Measurements from ENCODE around the gene PROX1.

Gene PROX1

DNA sequence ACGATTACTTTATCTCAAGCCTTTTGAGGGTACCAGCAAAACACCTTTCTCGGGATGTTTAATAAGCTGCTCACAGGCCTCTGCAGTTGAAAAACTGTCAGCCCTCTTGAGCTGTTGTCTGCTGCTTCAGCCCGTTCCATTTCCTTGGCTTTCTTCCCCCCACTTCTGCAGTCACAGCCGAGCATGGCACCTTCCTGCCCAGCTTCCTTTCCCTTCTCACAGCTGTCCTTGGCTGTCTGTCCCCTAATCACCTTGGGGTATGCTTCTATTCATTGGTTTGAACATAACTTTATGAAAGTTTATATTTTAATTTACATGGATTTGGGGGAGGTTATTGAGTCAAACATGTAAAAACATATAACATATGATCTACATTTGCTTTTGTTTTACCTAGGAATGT, 6.9 kb upstream of the PROX1 start:
- DNase-seq (ENCODE audit: low spot score), result no peak

DNA sequence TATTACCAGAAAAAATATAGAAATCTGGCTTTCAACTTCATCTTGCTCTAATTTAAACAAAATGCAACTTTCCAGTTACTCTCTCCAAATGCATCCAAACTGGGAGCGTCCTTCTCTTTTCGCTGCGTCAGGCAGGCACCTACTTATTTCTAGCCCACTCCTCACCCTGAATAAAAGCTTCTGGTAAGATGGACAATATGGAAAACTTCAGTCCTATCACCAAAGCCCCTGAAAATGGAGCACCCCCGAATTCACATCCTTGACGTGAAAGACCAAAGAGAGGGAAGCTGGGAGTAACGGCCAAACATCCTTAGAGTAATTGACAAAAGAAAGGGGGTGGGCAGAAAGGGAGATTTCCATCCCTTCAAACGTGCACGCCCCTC, 5.5 kb upstream of the PROX1 start:
- DNase-seq (ENCODE audit: low spot score), result no peak

DNA sequence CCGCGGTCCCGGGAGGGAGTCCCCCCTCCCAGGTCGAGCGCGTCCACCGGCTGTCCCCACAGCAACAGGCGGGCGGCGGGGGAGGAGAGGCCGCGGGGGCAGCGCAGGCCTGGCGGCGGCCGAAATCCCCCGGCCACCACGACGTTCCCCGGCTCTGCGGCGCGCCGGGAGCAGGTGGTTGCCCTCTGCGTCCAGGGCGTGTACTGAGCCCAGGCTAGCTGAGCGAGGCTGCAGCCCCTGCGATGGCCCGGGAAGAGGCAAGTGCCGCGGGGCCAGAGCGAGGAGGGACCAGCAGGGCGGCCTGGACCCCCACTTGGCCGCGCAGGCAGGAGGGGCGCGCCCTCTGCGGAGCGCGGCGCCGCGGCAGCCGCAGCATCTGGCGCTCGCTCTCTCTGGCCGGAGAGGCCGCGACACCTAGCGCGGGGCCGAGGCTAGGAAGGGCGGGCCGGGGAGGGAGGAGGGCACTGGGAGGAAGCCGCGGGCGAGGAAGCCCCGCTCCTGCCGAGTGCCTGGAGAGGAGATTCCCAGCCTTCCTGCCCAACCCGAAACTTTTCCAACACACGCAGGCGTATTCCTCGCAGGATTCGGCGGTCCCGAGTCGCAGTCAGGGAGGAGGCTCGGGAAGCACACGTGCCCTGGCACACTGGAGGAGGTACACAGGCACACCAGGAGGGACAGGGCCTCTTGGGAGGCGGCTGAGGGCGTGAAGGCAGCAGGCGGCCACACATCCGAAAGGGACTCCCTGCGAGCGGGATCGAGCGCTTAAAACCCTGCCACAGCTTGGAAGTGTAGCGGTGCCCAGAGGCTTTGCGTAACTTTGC, 4.9 kb upstream of the PROX1 start:
- DNase-seq (ENCODE audit: low spot score), result peak; percentile 11

DNA sequence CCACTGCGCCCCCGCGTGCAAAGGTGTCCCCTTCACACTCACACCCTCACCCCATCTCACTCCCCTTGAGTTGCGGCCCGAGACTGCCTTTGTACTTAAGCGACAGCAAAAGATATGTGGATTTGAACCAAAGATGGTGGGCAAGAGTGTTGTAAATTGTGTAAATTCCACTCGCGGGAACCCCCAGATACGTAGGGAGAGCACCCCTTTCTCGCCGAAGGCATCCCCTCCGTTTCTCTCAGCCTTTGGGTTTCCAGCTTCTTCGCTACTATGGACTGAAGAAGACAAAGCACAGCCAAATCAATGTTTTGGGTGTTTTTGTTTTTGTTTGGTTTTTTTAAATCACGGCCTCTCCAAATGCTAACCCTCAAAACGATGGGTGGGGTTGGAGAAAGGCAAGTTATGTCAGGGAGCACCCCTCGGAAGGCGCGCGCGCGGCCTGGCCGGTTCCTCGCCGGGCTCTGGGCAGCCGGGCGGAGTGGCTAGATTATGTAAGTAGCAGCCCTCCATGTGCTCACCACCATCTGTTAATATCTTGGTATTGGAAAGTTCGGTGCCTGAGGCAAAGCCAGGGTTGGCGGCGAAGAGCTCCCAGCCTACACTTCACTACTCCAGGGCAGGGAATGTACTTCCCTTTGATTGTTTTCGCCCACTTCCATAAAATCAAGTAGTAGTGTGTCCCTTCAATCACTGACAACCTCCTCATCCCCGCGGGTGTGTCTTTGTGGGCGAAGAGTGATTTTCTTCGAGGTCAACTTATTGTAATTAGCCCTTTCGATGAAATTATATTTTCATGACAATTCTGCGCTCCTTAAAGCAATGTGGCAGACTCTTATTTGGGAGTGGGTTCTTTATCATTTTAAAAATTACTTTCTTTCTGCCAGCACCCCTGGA, 4.0 kb upstream of the PROX1 start:
- no peak for DNase-seq (ENCODE audit: low spot score)

DNA sequence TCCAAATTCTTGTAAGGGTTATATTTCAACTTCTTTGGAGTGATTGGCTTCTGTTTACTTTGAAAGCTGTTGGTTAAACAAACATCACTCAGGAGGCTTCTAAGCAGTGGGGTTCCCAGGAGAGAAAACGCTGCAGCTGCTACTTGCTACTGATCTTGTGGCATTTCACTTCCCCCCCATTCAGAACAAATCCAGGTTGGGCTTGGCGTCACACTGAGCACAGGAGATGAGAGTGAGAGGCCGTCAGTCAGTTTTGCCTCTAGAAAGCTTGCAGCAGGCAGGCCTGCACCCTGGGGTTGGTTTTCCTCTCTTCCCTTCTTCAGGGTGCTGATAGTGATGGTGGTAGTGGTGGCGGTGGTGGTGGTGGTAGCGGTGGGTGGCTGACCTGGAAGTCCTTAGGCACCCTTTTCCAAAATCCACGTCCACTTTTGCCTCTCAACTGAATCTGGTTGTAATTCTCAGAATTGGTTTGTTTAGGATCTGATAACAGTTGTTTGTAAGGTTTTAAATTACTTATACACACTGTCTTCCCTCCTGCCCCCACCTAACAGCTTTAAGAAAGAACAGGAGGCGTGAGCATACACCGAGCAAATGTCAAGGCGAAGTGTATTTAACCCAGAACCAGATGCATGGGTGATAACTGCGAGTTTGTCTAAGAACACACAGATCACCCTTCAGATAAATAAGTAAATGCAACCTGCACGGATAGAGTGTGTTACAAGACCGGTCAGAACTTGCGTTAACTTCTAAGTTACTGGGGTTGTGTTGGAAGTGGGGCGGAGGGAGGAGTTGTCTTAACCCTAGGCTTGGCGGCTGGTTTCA, 3.2 kb upstream of the PROX1 start:
- no peak for DNase-seq (ENCODE audit: low spot score)

DNA sequence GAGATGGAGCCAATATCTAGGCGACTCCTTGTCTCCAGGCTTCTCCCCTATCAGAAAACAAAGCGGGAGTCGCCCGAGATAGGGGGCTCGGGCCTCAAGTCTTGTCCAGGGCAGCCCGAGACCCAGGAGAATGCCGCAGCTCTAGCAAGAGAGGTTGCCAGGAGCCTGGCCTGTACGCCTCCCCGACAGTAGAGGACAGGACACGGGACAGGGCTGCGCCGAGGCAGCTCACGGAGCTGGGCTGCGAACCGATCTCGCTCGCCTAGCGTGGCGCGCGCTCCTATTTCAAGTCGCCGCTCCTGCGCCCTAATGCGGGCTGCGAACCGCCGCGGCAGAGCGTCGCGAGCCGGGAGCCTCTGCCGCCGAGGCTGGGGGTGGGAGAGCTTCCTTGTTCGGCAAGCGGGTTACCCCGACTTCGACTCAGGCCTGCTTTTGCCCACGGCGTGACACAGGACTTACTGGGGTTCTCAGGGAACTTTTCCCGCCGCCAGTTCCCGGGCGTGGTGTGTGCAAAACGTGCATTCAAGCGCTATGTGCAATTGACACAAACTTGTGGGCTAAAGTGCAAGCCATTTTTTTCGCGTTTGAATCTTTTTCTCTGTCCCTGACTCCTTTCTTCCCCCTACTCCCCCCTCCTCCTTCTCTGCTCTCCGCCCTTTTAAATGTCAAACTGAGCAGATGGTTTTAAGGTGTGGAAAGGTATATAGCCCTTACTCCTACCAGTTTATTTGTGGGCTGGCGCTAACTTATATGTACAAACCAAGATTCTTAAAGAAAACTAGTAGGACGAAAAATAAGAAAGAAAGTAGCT, 2.4 kb upstream of the PROX1 start:
- no peak for DNase-seq (ENCODE audit: low spot score)

DNA sequence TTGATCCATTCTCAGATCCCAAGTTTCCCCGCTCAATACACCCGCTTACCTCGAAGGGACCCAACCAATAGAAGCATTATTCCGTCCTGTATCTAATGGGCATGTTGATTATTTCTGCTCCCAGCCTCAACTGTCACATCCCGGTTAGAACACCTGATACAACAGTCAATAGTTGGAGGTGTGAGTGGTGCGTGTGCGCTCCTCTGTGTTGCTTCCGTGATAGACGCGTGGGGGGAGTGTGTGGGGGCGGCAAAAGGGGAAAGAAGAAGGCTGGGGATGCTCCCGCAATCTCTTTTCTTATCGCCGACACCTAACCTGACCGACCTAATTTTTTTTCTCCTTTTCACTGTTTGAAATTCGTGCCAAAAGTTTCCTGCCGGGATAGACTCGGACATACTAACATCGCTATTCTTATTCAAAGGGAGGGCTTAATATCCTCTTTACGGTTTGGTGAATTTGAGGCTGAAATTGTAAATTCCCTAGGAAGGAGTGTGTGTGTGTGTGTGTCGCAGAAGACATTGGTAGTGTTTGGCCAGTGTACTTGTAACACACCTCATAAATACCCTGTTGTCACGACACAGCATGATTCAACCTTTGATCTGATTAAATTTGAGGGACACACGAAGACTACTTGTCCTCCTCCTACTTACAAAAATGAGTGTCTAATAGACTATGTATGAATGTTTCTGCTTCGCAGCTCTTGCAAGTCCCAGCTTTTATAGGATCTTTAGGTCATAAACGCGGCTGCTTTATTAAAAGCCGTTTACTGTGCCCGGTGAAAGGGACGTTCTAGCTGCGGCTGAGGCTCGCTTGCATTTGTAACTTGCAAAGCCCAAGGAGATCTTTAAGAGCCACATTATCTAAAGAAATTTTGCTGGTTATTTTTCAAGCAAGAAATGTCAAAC, 1.5 kb upstream of the PROX1 start:
- no peak for DNase-seq (ENCODE audit: low spot score)

DNA sequence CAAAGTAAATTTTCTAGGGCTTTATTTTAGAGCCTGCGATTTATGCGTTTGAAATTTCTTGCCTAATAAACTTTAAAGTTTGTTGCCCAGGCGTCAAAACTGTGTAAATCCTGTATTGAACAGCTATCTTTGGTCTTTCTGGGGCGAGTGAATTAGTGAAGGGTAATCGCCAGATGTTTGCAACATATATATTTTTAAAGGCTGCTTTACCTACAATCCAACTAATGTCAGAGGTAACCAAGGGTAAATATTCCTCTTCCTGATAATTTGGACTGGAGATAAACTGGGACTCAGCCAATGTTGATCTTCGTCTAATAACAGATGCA, 885 bp upstream of the PROX1 start:
- no peak for DNase-seq (ENCODE audit: low spot score)

DNA sequence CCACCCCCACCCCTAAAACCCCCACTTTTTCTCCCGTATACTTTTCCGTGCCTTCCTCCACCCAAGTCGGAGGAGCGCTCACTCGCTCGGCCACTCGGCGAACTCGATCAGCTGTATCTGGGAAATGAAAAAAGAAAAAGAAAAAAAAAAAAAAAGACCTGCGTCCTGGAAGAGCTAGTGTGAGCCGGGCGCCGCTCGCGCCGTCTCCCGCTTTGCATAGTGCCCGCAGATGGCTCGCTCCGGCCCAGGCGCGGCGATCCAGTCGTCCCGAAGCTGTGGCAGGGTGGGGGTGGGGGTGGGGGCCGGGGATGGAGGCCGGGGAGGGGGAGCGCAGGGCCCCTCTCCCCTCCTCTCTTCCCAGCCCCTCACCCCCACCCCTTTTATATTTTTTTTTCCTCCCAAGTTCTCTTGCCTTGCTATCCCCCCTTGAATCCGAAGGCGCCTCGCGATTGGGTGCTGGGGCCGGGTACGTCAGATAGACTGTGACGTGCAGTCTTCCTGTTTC, 299 bp upstream of the PROX1 start:
- DNase-seq (ENCODE audit: low spot score), result no peak

DNA sequence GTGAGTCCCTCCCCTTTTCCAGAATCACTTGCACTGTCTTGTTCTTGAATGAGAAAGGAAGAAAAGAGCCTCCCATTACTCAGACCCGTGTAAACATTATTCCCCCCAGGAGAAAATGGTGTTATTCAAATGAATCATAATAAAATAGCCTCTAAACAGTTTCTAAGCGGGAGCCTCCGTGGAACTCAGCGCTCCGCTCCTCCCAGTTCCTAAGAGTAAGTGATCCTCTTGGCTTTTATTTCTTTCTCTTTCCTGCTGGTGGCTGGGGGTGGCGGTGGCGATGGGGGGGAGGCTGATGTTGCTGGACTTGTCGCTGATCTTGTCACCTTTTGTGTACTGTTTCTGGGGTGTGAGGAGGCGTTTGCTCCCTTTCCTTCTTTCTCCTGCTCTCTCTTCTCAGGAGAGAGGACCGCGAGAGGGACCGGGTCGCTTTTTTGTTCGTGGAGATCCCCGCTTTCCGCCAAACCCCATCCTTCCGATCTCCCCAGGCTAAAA, 781 bp downstream of the PROX1 start:
- no peak for DNase-seq (ENCODE audit: low spot score)

DNA sequence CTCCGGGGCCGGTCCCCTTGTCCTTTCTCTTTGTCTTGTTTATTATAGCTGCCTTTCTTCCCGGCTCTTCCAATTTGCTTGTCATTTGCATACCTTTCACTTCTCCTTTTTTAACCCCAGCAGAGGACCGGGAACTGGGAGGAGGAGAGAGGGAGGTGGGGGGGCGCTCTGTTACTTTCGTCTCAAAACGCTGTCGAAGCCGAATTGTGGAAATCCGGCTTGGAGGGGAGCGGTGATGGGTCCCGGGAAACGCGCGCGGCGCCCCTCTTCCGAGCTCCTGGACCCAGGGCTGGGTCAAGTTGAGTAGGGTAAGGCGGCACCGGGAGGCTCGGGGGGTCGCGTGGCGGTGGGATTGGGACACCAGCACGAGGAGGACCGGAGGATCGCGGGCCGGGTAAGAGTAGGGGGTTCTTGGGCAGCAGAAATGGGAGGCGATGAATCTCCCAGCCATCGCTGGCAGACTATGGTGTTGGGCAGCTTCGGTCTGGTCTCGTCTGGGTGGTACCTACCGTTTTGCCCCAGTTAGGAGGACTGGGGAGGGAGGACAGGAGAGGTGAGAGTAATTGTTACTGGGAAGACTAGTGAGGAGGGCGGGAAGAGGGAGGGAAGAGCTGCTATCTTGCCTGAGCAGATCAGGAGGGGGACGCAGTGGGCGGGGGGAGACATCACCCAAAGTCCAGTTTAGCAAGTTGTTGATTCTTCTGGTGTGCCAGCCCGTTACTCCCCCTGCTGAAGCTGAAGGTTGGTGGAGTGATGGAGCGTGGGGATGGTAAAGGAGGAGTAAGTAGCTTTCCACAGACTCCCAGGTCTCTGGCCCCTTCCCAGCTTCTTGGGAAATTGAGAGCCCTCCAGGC, 1.5 kb downstream of the PROX1 start:
- no peak for DNase-seq (ENCODE audit: low spot score)

DNA sequence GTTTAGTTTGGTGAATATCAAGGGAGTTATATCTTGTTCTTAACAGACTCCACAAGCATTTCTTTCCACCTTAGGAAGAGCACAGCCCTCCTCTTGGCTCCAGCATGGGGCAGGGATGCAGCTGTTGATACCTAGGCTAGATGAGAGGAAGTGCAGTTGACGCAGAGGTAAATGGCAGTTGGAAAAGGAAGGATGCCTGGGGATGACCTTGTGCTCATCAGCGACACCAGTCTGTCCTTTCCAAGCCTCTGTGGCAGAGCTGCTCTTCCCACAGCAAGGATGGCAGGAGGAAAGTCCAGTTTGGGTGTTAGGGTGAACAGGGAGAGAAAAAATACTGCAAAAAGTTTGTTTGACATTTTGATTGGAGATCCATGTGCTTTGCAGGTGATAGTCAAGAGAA, 6.2 kb downstream of the PROX1 start:
- DNase-seq (ENCODE audit: low spot score), result no peak

DNA sequence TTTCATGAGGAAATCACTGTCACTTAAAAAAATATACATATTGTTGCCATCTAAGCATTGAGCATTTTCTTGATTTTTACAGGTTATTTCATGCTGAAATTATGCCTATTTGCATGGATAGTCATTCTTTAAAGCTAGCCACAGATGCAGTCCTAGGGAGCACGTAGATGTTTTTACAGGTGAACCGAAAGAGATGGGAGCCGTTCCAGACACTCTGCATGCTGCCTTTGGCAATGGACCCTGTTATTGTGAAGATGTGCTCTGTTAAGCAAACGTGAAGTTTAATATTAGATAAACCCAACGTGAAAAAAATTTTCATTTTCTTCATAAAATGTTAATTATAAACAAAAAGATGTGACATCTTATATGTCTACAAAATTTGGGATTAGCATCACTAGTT, 7.1 kb downstream of the PROX1 start:
- no peak for DNase-seq (ENCODE audit: low spot score)

DNA sequence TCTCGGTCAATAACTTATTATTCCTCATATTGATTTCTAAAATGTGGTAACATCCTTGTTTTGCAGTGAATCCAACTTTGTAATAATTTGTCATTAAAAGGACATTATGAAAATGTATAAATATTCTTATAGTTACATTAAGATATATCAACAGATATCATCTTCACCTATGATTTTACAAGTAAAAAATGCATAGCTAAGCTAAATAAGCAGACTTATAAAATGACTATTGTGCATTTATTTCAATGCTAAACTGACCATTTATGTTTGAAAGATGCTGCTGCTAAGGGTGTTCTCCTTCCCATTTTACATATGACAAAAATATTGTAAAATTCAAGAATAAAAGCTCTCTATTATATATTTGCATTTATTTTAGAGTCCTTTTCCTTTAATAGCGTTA, 7.8 kb downstream of the PROX1 start:
- no peak for DNase-seq (ENCODE audit: low spot score)

DNA sequence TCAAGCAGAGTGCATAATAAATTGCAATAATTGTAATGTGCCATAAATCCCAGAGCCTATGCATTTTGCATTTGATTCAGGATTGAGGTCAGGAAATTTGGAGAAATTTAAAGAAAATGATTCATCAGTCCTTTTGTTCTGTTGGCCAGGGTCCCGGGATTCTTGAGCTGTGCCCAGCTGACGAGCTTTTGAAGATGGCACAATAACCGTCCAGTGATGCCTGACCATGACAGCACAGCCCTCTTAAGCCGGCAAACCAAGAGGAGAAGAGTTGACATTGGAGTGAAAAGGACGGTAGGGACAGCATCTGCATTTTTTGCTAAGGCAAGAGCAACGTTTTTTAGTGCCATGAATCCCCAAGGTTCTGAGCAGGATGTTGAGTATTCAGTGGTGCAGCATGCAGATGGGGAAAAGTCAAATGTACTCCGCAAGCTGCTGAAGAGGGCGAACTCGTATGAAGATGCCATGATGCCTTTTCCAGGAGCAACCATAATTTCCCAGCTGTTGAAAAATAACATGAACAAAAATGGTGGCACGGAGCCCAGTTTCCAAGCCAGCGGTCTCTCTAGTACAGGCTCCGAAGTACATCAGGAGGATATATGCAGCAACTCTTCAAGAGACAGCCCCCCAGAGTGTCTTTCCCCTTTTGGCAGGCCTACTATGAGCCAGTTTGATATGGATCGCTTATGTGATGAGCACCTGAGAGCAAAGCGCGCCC, 8.7 kb downstream of the PROX1 start:
- DNase-seq (ENCODE audit: low spot score), result no peak

DNA sequence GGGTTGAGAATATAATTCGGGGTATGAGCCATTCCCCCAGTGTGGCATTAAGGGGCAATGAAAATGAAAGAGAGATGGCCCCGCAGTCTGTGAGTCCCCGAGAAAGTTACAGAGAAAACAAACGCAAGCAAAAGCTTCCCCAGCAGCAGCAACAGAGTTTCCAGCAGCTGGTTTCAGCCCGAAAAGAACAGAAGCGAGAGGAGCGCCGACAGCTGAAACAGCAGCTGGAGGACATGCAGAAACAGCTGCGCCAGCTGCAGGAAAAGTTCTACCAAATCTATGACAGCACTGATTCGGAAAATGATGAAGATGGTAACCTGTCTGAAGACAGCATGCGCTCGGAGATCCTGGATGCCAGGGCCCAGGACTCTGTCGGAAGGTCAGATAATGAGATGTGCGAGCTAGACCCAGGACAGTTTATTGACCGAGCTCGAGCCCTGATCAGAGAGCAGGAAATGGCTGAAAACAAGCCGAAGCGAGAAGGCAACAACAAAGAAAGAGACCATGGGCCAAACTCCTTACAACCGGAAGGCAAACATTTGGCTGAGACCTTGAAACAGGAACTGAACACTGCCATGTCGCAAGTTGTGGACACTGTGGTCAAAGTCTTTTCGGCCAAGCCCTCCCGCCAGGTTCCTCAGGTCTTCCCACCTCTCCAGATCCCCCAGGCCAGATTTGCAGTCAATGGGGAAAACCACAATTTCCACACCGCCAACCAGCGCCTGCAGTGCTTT, 9.4 kb downstream of the PROX1 start:
- DNase-seq (ENCODE audit: low spot score), result no peak

DNA sequence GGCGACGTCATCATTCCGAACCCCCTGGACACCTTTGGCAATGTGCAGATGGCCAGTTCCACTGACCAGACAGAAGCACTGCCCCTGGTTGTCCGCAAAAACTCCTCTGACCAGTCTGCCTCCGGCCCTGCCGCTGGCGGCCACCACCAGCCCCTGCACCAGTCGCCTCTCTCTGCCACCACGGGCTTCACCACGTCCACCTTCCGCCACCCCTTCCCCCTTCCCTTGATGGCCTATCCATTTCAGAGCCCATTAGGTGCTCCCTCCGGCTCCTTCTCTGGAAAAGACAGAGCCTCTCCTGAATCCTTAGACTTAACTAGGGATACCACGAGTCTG, 10.0 kb downstream of the PROX1 start:
- DNase-seq (ENCODE audit: low spot score), result no peak

DNA sequence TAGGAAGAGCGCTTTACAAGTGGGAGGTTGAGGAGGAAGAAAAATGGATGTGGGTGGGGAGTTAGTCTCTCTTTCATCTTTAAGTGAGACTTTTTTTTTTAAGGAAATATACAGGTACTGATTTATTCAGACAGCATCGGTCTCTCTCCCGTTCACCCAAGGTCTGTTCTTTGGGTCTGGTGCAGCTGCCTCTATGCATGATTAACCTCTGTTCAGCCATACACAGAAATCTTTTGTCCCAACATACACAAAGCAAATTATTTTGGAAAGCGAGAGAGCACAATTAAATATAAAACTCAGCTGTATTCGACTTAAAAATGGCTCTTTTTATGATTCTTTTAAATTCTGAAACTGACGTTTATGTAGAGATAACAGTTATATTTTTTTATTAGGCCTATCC, 11.0 kb downstream of the PROX1 start:
- no peak for DNase-seq (ENCODE audit: low spot score)

All from kidney tubule cell (primary cell).